GM12874 (cell line): ENCODE data around the gene CDK5.
A peak's percentile ranks its signal among the peaks of the same experiment; 100 is the strongest.

Experiments
- CTCF ChIP-seq: IDR thresholded peaks from 2 replicates; pipeline ENCODE4 v1.5.1; 2011; ENCODE audit warnings: low read depth, mild to moderate bottlenecking, control low read depth, low read length, moderate library complexity; ENCODE audit not compliant: insufficient read depth

The CDK5 gene

GRCh38 chr7:151010037-151010306, 47.7 kb downstream of the CDK5 start:
- TF ChIP-seq CTCF: no peak

- no peak for TF ChIP-seq CTCF
Observed at GRCh38 chr7:151009327-151010036, 48.2 kb downstream of the CDK5 start.

- TF ChIP-seq CTCF: peak; percentile 96
Observed at GRCh38 chr7:151008511-151009323, 49.0 kb downstream of the CDK5 start.

GRCh38 chr7:151008143-151008510, 49.6 kb downstream of the CDK5 start:
- no peak for TF ChIP-seq CTCF

GRCh38 chr7:151007469-151007898, 50.2 kb downstream of the CDK5 start:
- TF ChIP-seq CTCF: no peak

GRCh38 chr7:151006590-151007300, 51.0 kb downstream of the CDK5 start:
- no peak for TF ChIP-seq CTCF

GRCh38 chr7:151005566-151005965, 52.1 kb downstream of the CDK5 start:
- TF ChIP-seq CTCF: no peak
